Thyroid gland (tissue), 4 donors: ENCODE results near the gene KBTBD7.

Experiments used
- CTCF ChIP-seq, 6 experiments: fragments of 200-600 bp in 3 of 6; fragments of 450-650 bp in 3 of 6; sonication (generic) in 3 of 6; IDR thresholded peaks; one replicate each; pipeline ENCODE4 v1.5.1; 2016 to 2019; ENCODE audit warnings: antibody characterized with exemption in 6 of 6, mild to moderate bottlenecking in 2 of 6, inconsistent platforms in 1 of 6, moderate library complexity in 1 of 6
- POLR2A ChIP-seq, 2 donors: fragments of 450-650 bp; IDR thresholded peaks; one replicate each; pipeline ENCODE4 v1.6.1; 2017; ENCODE audit warnings: antibody characterized with exemption in 2 of 2, mild to moderate bottlenecking in 2 of 2, moderate library complexity in 1 of 2

- no peak for TF ChIP-seq CTCF (IDR thresholded peaks at IDR 0.05)
- no peak for TF ChIP-seq POLR2A (IDR thresholded peaks at IDR 0.05)
These were observed 49.8 kb downstream of the KBTBD7 start for GRCh38 chr13:41144576-41144975.
